HepG2 (cell line): ENCODE data around the gene ITIH3. TPM values are rescaled to one million over a fixed set of nuclear protein-coding genes. Genes with fewer than 3 reads are reported as not detected.
A peak's percentile ranks its signal among the peaks of the same experiment; 100 is the strongest.

ENCODE experiments used
- ATAC-seq: fragments of 200-7000 bp; cut with Tn5 transposase; 3 replicates; pipeline ENCODE4 v1.9.1; 2020; ENCODE audit warnings: mild to moderate bottlenecking, moderate library complexity
- BruUV-seq: library from RNA; stranded (reverse); fragments of 400-500 nt; replicated peaks from 2 replicates; lab custom pipeline; 2021; lab: Mats Ljungman, UMichigan
- CTCF ChIA-PET: fragments of 300-600 bp; formaldehyde crosslinking; extraction: SDS; loops from one replicate; lab custom pipeline; 2021; ENCODE audit warnings: low total read pairs, inconsistent platforms, low intra/inter-chr PET ratio; lab: Yijun Ruan, JAX
- POLR2A ChIA-PET: fragments of 350-600 bp; sonication (Branson Sonifier 250); formaldehyde crosslinking; loops from one replicate; lab custom pipeline; 2020; ENCODE audit warnings: antibody characterized with exemption, inconsistent platforms; lab: Yijun Ruan, JAX
- DNase-seq: peaks from one replicate; pipeline ENCODE4 v3.0.0-alpha.2; 2015; ENCODE audit warnings: low spot score
- FAIRE-seq: peaks from 3 replicates; lab custom pipeline; 2011; peaks lifted over from hg19 to GRCh38; lab: Jason Lieb, UNC
- H2AFZ ChIP-seq: one replicate; pipeline ENCODE4 v1.6.1; 2011; ENCODE audit warnings: low read length, inconsistent platforms
- H3K27ac ChIP-seq: fragments of 300-600 bp; 3 replicates; pipeline ENCODE4 v1.8.0; 2011; ENCODE audit warnings: mixed run types, mild to moderate bottlenecking, mixed read lengths, low read length, inconsistent platforms; ENCODE audit not compliant: insufficient read depth; ENCODE audit errors: extremely low read length
- H3K27me3 ChIP-seq, 2 experiments: fragments of 200-600 bp in 1 of 2; 2 replicates in 1 of 2; 3 replicates in 1 of 2; pipeline versions ENCODE4 v1.6.0 to v1.8.0; 2011; ENCODE audit warnings: low read length in 2 of 2, mild to moderate bottlenecking in 2 of 2, moderate library complexity in 2 of 2, inconsistent platforms in 1 of 2; ENCODE audit not compliant: insufficient read depth in 2 of 2, control insufficient read depth in 1 of 2
- H3K36me3 ChIP-seq, 2 experiments: fragments of 200-600 bp in 1 of 2; replicated peaks in 1 of 2; 2 replicates in 1 of 2; 3 replicates in 1 of 2; pipeline versions ENCODE4 v1.5.1 to v1.8.0; 2011; ENCODE audit warnings: low read length in 2 of 2, inconsistent platforms in 1 of 2; ENCODE audit not compliant: insufficient read depth in 2 of 2, control insufficient read depth in 1 of 2
- H3K4me1 ChIP-seq: 2 replicates; pipeline ENCODE4 v1.5.1; 2012; ENCODE audit warnings: low read length, inconsistent platforms; ENCODE audit not compliant: insufficient read depth
- H3K4me2 ChIP-seq: 2 replicates; pipeline ENCODE4 v1.6.0; 2011; ENCODE audit warnings: low read depth, low read length, inconsistent platforms
- H3K4me3 ChIP-seq, 3 experiments: fragments of 200-600 bp in 1 of 3; sonication (generic), shearing (Covaris generic) in 1 of 3; replicated peaks in 1 of 3; 2 replicates each; pipeline ENCODE4 v1.5.1; 2011 to 2016; ENCODE audit warnings: low read length in 3 of 3, inconsistent platforms in 2 of 3, low read depth in 2 of 3, mild to moderate bottlenecking in 2 of 3, control low read depth in 1 of 3, mixed read lengths in 1 of 3; ENCODE audit not compliant: insufficient read depth in 1 of 3
- H3K79me2 ChIP-seq: one replicate; pipeline ENCODE4 v1.6.1; 2011; ENCODE audit warnings: low read length, inconsistent platforms; ENCODE audit not compliant: insufficient read depth
- H3K9ac ChIP-seq: 2 replicates; pipeline ENCODE4 v1.6.0; 2011; ENCODE audit warnings: mild to moderate bottlenecking, low read depth, low read length, inconsistent platforms; ENCODE audit not compliant: insufficient read depth
- H3K9me3 ChIP-seq: 2 replicates; pipeline ENCODE4 v1.5.1; 2012; ENCODE audit warnings: mild to moderate bottlenecking, low read length
- H4K20me1 ChIP-seq: 2 replicates; pipeline ENCODE4 v1.6.0; 2011; ENCODE audit warnings: inconsistent platforms, mild to moderate bottlenecking, low read length, moderate library complexity; ENCODE audit not compliant: insufficient read depth
- ATF7-NPFF ChIP-seq: sonication (generic); formaldehyde crosslinking; IDR thresholded peaks from 2 replicates; pipeline ENCODE4 v1.8.1; 2023; ENCODE audit warnings: mild to moderate bottlenecking, low read depth, missing genetic modification reagents, moderate library complexity
- ETV5 ChIP-seq: IDR thresholded peaks from 2 replicates; pipeline ENCODE4 v1.6.1; 2018; ENCODE audit warnings: missing biosample characterization, missing genetic modification reagents, inconsistent platforms, borderline replicate concordance
- FOXA3 ChIP-seq: IDR thresholded peaks from 2 replicates; pipeline ENCODE4 v1.6.1; 2016; ENCODE audit warnings: missing genetic modification reagents, missing compliant biosample characterization
- MAZ ChIP-seq, 2 experiments: sonication (generic) in 1 of 2; formaldehyde crosslinking in 1 of 2; IDR thresholded peaks; 2 replicates each; pipeline versions ENCODE4 v1.5.0 to v1.6.1; 2012 to 2020; ENCODE audit warnings: low read depth in 2 of 2, mild to moderate bottlenecking in 2 of 2, borderline replicate concordance in 1 of 2, improper control_type of control experiment in 1 of 2, low read length in 1 of 2, missing genetic modification reagents in 1 of 2, moderate library complexity in 1 of 2
- SALL1 ChIP-seq: sonication (generic); formaldehyde crosslinking; IDR thresholded peaks from 2 replicates; pipeline ENCODE4 v1.8.0; 2022; ENCODE audit warnings: mild to moderate bottlenecking, missing genetic modification reagents
- SAP130 ChIP-seq: IDR thresholded peaks from 2 replicates; pipeline ENCODE4 v1.6.1; 2016; ENCODE audit warnings: low read depth
- ZBTB42 ChIP-seq: sonication (generic); formaldehyde crosslinking; IDR thresholded peaks from 2 replicates; pipeline ENCODE4 v1.5.0; 2020; ENCODE audit warnings: mild to moderate bottlenecking, missing genetic modification reagents
- ZNF547 ChIP-seq: sonication (generic); formaldehyde crosslinking; IDR thresholded peaks from 2 replicates; pipeline ENCODE4 v1.5.1; 2020; ENCODE audit warnings: mild to moderate bottlenecking, missing genetic modification reagents
- ZNF572 ChIP-seq: sonication (generic); formaldehyde crosslinking; IDR thresholded peaks from 2 replicates; pipeline ENCODE4 v1.5.1; 2020; ENCODE audit warnings: mild to moderate bottlenecking, missing genetic modification reagents
- WGBS: methylation state at CpG from one replicate; pipeline ENCODE4 v1.1.6; 2017; ENCODE audit warnings: low lambda C conversion rate; 5-methylcytosine and 5-hydroxymethylcytosine counted together
- in situ Hi-C: cut with HindIII; loops from 2 replicates; pipeline ENCODE4 v1.10.0; 2017; ENCODE audit warnings: low pct_unique_long_range_greater_than_20kb; ENCODE audit not compliant: extremely low pct_ligation_motif_present
- intact Hi-C: fragments of 100-400 bp; cut with micrococcal nuclease; formaldehyde crosslinking; loops from one replicate; pipeline ENCODE4 v1.10.0; 2022; ENCODE audit not compliant: unreplicated experiment
- polyA plus RNA-seq, 8 experiments: library from polyadenylated mRNA; depleted of rRNA in 3 of 8; stranded (reverse) in 7 of 8; unstranded in 1 of 8; fragments of >200 nt; fragmentation: Illumina TruSeq in 4 of 8; extraction: Trizol in 4 of 8; gene quantifications; 2 replicates each; pipeline versions ENCODE4 v1.2.1 to v1.2.3, GENCODE V29; 2011 to 2016; ENCODE audit warnings: low read depth in 4 of 8, missing spikeins in 1 of 8, mixed read lengths in 1 of 8; ENCODE audit not compliant: insufficient read depth in 1 of 8
- total RNA-seq, 5 experiments: library from RNA; depleted of rRNA; stranded (reverse); fragments of >200 nt; fragmentation: Illumina TruSeq; extraction: Trizol; gene quantifications; 2 replicates each; pipeline ENCODE4 v1.2.3, GENCODE V29; 2016; ENCODE audit warnings: low read depth in 1 of 5
- TF ChIP-seq, protein P1 (sequence below): sonication (generic); formaldehyde crosslinking; IDR thresholded peaks from 2 replicates; pipeline ENCODE4 v1.5.0; 2020; ENCODE audit warnings: mild to moderate bottlenecking, missing genetic modification reagents, borderline replicate concordance
- TF ChIP-seq, protein P2 (sequence below): sonication (generic); IDR thresholded peaks from 2 replicates; pipeline ENCODE4 v1.6.1; 2016; ENCODE audit warnings: low read depth, borderline replicate concordance
- TF ChIP-seq, protein P3 (sequence below): sonication (generic); formaldehyde crosslinking; IDR thresholded peaks from 2 replicates; pipeline ENCODE4 v1.9.0; 2022; ENCODE audit warnings: missing genetic modification reagents, mild to moderate bottlenecking, borderline replicate concordance

The ITIH3 gene
- total and polyA plus RNA-seq, 2 of the 13 experiments (the other 11 are each of a cell fraction or from before 2014, with no cell fraction given) = 105 to 632 TPM

DNA sequence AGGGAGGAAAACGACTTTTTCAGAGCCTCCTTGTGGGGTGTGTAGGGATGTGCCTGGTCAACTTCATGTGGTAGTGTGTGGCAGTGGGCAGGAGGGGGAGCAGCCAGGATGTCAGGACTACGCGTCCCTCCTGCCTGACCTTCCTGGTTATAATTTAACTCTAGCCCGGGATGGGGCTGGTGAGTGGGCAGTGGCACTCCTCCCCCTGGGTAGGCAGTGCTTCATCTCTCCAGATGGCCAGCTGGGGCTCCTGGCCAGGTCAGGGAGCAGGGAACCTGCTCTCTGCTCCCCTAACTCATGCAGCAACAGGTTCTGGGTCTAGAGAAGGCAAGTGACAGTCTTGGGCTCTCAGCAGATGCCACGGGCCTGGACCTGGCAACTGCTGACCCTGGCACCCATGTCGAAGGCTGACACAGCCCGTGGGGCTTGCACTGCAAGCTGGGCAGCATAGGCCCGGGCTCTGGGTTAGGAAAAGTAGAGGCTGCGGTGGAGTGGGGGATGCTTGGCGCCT lies 33.3 kb downstream of the ITIH3 start:
- no peak overlapping the region for H3K9ac ChIP-seq
- ChIA-PET CTCF (interaction anchor here (1.1 kb wide), 1 partner anchor 24 kb away, joined by 3 read pairs; no protein-coding TSS in a partner anchor), POLR2A (interaction anchor here (1.1 to 1.3 kb wide), 2 partner anchors 16 to 34 kb away, joined by 3 to 7 read pairs; partner anchors contain the start of gene ITIH3)
- no peaks in the 10 kb centered on the region for H3K9me3 ChIP-seq
- no peaks in the 10 kb centered on the region for H3K79me2 ChIP-seq
- no peaks in the 10 kb centered on the region for H4K20me1 ChIP-seq
- peaks cover 69% of the 10 kb centered on the region for H3K4me1 ChIP-seq
- in situ Hi-C loops (no loop called here), intact Hi-C loops (loop anchor here (2.0 to 10.0 kb wide), 2 partner anchors 17 to 53 kb away; partner anchors contain the start of genes ITIH1 and NEK4)
- H3K4me2 ChIP-seq = peak overlapping the region; percentile 62
- peak; percentile 90 for DNase-seq
- no peak overlapping the region for H3K27ac ChIP-seq
- H3K36me3 ChIP-seq = no peaks in the 10 kb centered on the region
- peak; percentile 89 for ATAC-seq
- no peak overlapping the region for H2AFZ ChIP-seq
- whole genome bisulfite sequencing = 28% methylated on average over 7 of the region's 10 CpGs
- peak; percentile 99 for FAIRE-seq
- no TSS peak for BruUV-seq
- peak overlapping the region in 1 of 3 experiments; percentile 41; a peak in 1 of 6 replicates for H3K4me3 ChIP-seq
- no peaks in the 10 kb centered on the region for H3K27me3 ChIP-seq
- TF ChIP-seq MAZ (IDR thresholded peaks at IDR 0.05; ENCODE audit: borderline replicate concordance, low read depth, low read length) (peak; percentile 50; the same call in 1 of the 2 replicates), MAZ (CRISPR knock-in tag; IDR thresholded peaks at IDR 0.05; ENCODE audit: low read depth) (no peak), ETV5 (CRISPR knock-in tag) (peak; percentile 6; the same call in 1 of the 2 replicates), SAP130 (CRISPR knock-in tag) (peak; percentile 79), ZNF572 (CRISPR knock-in tag) (peak; percentile 100), SALL1 (CRISPR knock-in tag) (peak; percentile 27; the same call in 1 of the 2 replicates), FOXA3 (CRISPR knock-in tag) (peak; percentile 41; the same call in 1 of the 2 replicates), ZNF547 (no peak), ATF7-NPFF (0 out of 2 replicates have a peak, but pooled peaks have one; percentile 32), ZBTB42 (CRISPR knock-in tag) (0 out of 2 replicates have a peak, but pooled peaks have one; percentile 21)
- TF ChIP-seq, protein P1, sequence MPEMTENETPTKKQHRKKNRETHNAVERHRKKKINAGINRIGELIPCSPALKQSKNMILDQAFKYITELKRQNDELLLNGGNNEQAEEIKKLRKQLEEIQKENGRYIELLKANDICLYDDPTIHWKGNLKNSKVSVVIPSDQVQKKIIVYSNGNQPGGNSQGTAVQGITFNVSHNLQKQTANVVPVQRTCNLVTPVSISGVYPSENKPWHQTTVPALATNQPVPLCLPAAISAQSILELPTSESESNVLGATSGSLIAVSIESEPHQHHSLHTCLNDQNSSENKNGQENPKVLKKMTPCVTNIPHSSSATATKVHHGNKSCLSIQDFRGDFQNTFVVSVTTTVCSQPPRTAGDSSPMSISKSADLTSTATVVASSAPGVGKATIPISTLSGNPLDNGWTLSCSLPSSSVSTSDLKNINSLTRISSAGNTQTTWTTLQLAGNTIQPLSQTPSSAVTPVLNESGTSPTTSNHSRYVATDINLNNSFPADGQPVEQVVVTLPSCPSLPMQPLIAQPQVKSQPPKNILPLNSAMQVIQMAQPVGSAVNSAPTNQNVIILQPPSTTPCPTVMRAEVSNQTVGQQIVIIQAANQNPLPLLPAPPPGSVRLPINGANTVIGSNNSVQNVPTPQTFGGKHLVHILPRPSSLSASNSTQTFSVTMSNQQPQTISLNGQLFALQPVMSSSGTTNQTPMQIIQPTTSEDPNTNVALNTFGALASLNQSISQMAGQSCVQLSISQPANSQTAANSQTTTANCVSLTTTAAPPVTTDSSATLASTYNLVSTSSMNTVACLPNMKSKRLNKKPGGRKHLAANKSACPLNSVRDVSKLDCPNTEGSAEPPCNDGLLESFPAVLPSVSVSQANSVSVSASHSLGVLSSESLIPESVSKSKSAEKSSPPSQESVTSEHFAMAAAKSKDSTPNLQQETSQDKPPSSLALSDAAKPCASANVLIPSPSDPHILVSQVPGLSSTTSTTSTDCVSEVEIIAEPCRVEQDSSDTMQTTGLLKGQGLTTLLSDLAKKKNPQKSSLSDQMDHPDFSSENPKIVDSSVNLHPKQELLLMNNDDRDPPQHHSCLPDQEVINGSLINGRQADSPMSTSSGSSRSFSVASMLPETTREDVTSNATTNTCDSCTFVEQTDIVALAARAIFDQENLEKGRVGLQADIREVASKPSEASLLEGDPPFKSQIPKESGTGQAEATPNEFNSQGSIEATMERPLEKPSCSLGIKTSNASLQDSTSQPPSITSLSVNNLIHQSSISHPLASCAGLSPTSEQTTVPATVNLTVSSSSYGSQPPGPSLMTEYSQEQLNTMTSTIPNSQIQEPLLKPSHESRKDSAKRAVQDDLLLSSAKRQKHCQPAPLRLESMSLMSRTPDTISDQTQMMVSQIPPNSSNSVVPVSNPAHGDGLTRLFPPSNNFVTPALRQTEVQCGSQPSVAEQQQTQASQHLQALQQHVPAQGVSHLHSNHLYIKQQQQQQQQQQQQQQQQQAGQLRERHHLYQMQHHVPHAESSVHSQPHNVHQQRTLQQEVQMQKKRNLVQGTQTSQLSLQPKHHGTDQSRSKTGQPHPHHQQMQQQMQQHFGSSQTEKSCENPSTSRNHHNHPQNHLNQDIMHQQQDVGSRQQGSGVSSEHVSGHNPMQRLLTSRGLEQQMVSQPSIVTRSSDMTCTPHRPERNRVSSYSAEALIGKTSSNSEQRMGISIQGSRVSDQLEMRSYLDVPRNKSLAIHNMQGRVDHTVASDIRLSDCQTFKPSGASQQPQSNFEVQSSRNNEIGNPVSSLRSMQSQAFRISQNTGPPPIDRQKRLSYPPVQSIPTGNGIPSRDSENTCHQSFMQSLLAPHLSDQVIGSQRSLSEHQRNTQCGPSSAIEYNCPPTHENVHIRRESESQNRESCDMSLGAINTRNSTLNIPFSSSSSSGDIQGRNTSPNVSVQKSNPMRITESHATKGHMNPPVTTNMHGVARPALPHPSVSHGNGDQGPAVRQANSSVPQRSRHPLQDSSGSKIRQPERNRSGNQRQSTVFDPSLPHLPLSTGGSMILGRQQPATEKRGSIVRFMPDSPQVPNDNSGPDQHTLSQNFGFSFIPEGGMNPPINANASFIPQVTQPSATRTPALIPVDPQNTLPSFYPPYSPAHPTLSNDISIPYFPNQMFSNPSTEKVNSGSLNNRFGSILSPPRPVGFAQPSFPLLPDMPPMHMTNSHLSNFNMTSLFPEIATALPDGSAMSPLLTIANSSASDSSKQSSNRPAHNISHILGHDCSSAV (CRISPR knock-in tag) = 0 out of 2 replicates have a peak, but pooled peaks have one; percentile 64
- TF ChIP-seq, protein P2, sequence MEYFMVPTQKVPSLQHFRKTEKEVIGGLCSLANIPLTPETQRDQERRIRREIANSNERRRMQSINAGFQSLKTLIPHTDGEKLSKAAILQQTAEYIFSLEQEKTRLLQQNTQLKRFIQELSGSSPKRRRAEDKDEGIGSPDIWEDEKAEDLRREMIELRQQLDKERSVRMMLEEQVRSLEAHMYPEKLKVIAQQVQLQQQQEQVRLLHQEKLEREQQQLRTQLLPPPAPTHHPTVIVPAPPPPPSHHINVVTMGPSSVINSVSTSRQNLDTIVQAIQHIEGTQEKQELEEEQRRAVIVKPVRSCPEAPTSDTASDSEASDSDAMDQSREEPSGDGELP = peak; percentile 85; the same call in 1 of the 2 replicates
- TF ChIP-seq, protein P3, sequence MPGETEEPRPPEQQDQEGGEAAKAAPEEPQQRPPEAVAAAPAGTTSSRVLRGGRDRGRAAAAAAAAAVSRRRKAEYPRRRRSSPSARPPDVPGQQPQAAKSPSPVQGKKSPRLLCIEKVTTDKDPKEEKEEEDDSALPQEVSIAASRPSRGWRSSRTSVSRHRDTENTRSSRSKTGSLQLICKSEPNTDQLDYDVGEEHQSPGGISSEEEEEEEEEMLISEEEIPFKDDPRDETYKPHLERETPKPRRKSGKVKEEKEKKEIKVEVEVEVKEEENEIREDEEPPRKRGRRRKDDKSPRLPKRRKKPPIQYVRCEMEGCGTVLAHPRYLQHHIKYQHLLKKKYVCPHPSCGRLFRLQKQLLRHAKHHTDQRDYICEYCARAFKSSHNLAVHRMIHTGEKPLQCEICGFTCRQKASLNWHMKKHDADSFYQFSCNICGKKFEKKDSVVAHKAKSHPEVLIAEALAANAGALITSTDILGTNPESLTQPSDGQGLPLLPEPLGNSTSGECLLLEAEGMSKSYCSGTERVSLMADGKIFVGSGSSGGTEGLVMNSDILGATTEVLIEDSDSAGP = peak; percentile 36; the same call in 1 of the 2 replicates
